Endothelial cell of hepatic sinusoid (primary cell): Measurements from ENCODE around the gene MAPKAPK5.
"Not testable (repeated sequence)": the region's sequence is repeated elsewhere in the genome, so short reads cannot be mapped to it uniquely, and the experiment has no call there.

Experiments used
- in situ Hi-C: cut with HindIII; loops from 2 replicates; pipeline ENCODE4 v1.10.0; 2017; ENCODE audit warnings: low sequenced_read_pairs

Gene MAPKAPK5, protein sequence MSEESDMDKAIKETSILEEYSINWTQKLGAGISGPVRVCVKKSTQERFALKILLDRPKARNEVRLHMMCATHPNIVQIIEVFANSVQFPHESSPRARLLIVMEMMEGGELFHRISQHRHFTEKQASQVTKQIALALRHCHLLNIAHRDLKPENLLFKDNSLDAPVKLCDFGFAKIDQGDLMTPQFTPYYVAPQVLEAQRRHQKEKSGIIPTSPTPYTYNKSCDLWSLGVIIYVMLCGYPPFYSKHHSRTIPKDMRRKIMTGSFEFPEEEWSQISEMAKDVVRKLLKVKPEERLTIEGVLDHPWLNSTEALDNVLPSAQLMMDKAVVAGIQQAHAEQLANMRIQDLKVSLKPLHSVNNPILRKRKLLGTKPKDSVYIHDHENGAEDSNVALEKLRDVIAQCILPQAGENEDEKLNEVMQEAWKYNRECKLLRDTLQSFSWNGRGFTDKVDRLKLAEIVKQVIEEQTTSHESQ

DNA sequence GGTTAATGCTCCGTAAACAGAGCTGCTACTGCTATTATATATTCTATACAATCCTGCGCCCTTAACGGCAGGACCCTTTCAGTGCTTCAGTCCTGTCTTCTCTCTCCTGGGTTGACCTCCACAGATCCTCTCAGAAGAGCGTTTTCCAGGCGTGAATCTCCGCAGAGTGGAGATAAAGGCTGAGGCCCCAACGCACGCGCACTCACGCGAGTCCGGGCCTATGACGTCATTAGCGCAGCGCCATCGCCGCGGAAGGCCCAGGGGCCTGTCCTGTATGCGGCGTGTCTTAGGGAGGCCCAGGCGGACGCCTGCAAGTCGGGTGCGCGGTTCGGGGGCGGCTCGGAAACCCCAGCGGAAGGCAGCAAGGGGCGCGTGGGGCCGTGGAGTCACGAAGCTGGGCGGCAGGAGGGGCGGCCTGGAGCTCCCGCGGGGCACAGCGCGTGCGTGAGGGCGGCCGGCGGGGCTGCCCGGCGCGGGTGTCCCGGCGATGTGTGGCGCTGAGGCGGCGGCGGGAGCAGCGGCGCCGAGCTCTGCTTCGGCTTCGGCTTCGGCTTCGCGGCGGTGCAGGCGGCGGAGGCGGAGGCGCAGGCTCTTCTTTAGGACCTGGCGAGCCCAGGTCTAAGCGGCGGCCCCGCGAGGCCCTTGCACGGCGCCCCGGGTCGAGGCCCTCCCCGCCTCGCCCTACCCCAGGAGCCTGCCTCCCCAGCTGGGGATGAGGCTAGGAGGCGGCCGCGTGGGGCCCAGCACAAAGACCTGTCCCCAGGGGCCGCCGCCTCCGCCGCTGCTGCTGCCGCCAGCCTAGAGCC lies at the start of gene MAPKAPK5:
TSS of gene MAPKAPK5 (plus strand) at position 479 of the 806 bp plus-strand sequence. CDS start 506 bp downstream, outside the sequence.
- in situ Hi-C loops: no loop called here

DNA sequence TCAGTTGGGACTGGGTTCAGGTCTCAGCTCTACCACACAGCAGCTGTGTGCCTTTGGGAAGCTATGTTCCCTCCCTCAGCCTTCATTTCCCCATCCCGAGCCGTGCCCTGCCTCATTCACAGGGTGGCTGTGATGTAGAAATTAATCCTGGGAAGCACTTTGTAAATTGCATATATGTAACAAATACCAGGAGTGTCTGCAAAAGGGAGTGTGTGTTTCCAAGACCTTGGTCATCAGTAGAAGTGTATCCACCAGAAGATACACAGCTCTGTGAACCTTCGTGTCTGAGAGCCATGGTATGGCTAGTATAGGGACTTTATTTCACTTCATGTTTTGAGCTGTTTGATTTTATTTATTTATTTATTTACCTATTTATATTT lies 49.2 kb upstream of the MAPKAPK5 start:
- in situ Hi-C loops: no loop called here

DNA sequence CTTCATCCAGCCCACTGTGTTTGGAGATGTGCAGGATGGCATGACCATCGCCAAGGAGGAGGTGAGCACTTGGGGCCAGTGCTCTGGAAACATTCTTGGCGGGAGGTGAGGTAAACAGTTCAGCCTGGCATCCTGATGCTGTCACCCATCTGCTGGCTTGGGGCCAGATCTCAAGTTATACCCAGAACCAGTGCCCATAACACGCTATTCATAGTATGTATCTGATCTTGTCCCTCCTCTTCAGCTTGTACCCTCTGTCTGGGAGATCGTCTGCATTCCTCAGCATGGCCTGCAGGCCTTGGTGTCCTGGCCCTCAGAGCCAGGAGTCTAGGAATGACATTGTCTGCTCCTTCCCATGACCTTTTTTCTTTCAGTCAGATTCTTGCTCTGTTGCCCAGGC lies 43.8 kb upstream of the MAPKAPK5 start:
- in situ Hi-C loops: loop anchor here (5.0 kb wide), 1 partner anchor 56 kb away; no protein-coding TSS in a partner anchor

- in situ Hi-C loops: loop anchor here (5.0 kb wide), 2 partner anchors 57 to 102 kb away; no protein-coding TSS in a partner anchor
Measured at GRCh38 chr12:111799758-111800157, 42.3 kb upstream of the MAPKAPK5 start.

DNA sequence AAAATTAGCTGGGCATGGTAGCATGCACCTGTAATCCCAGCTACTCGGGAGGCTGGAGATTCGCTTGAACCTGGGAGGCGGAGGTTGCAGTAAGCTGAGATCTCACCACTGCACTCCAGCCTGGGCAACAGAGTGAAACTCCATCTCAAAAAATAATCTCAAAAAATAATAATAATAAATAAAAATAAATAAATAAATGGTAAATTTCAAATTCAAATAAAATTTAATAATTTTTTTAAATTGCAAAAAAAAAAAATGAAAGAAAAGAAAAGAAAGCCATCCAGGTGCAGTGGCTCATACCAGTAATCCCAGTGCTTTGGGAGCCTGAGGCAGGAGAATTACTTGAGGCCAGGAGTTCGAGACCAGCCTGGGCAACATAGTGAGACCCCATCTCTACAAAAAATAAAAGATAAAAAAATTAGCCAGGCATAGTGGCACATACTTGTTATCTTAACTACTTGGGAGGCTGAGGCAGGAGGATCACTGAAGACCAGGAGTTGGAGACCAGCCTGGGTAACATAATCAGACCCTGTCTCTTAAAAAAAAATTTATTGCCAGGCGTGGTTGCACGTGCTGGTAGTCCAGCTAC lies 38.9 kb upstream of the MAPKAPK5 start:
- in situ Hi-C loops: loop anchor here (5.0 kb wide), 1 partner anchor 106 kb away; no protein-coding TSS in a partner anchor

GRCh38 chr12:111803851-111804250 lies 38.2 kb upstream of the MAPKAPK5 start:
- in situ Hi-C loops: loop anchor here (5.0 kb wide), 1 partner anchor 107 kb away; no protein-coding TSS in a partner anchor

DNA sequence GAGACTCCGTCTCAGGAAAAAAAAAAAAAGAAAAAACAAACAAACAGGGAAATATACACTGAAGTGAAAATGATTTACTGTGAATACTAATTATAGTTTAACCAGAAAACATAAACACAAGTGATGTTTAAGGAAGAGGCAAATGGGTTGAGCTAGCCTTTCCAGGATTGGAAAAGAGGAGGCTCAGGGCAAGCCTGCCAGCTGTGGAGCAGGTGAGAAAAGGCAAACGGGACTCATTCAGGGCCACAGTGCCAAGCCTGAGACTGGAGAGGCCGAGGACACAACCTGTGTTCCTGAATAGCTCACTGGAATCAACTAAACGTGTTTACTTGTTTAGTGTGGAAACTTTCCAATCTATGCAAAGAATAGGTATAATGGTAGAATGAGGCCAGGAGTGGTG lies 35.7 kb upstream of the MAPKAPK5 start:
- in situ Hi-C loops: no loop called here

DNA sequence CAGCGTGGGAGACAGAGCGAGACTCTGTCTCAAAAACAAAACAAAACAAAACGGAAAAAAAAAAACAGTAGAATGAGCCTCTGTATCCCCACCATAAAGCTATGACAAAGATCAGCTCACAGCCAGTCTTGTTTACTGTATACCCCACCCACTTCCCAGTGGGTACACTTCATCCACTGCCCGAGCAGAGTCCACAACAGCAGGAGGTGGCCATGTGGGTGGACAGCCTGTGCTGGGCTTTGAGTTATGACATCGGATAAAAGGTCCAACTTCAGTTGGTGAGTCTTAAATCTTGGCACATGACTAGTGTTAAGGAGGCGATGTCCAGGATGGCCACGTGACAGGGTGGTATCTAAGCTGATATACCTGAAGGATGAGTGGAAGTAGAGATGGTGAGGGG lies 34.8 kb upstream of the MAPKAPK5 start:
- in situ Hi-C loops: no loop called here

GRCh38 chr12:111812881-111813741 lies 28.9 kb upstream of the MAPKAPK5 start:
- in situ Hi-C loops: no loop called here

DNA sequence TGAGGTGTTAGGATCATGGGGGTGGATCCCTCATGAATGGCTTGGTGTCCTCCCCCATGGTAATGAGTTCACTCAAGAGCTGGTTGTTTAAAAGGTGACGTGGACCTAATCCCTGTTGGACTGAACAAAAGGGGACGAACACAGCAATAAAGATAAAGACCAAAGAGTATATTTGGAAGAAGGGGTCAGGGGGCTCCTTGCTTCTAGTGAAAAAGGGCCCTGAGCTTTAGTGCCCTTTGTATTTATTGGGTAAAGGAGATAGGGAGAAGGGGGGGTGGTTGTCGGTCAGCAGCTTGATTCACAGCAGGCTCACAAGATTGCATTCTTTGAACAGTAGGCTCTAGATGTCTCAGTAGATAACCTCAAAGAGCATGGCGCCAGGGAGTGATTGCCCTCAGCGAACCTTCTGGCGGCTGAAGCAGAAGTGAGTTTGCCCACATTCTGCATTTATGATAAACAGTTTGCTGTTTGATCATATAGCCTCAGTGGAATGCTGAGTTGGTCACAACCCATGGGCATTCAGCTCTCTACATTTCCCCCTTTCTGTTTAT lies 25.9 kb upstream of the MAPKAPK5 start:
- in situ Hi-C loops: no loop called here

DNA sequence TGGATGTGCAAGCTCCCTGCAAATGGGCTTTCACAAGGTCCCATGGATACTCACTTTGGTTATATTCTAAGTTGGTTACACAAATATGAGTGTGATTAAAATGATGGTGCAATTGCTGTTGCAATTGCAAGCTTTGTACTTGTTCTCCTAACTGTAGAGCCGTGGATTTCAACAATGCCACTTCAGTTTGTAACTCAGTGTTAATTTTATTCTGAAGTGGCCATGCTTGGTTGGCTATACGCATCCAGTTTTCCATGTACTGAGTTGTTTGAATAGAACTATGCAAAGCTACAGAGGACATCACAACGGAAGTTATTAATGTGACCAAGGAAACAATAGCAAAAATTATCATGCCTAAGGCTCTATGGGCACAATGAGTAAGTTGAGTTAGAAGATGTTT lies 25.1 kb upstream of the MAPKAPK5 start:
- in situ Hi-C loops: not testable (repeated sequence)

DNA sequence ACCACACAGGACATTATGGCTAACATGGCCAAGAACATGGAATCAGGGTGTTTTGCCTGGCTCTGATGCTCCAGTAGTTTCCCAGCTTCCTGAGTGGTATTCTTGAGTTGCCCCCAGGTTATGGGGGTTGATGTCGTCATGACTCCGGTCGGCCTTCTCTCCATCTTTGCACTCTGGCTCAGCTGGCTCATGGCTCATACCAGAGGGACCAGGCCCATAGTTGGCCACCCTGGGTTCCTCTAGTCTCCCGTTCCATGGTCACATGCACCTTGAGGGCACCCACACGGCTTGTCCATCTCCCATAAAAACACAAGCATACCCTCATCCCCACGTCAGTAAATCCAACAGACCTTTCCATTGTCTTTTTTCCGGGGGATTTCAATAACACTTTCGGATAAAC lies 23.7 kb upstream of the MAPKAPK5 start:
- in situ Hi-C loops: no loop called here

DNA sequence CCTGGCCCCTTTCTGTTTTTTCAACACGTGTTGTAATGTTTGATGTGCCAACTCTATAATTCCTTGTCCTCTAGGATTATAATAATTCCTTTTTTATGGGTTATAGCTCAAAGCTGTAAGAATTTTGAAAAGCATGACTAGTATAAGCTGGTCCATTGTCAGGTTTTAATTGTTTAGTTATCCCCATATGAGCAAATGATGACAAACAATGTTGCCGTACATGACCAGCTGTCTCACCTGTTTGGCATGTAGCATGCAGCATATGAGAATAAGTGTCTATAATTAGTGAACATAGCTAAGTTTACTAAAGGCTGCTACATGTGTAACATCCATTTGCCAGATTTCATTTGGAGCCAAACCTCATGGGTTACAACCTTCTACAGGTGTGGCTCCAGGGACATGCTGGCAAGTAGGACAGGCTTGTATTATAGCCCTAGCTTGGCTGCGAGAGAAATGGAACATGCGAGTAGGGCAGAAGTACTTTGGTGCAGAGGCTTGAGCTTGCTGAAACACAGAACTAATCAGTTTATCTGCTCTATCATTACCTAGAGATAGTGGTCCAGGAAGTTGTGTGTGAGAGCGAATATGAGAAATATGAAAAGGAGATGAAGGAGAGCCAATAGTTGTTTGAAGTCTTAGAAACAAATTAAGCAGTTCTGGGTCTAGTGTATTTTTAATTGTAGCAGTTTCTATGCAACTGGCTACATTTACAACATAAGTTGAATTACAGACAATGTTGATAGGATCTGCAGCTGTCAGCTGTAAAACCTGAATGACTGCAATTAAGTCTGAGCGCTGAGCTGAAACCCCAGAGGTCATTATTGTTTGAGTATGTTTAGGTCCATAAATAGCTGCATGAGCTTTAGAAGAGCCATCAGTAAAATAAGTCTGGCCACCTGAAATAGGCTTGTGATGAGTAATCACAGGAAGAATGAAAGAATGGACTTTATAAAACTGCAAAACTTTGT lies 22.6 kb upstream of the MAPKAPK5 start:
- in situ Hi-C loops: no loop called here

DNA sequence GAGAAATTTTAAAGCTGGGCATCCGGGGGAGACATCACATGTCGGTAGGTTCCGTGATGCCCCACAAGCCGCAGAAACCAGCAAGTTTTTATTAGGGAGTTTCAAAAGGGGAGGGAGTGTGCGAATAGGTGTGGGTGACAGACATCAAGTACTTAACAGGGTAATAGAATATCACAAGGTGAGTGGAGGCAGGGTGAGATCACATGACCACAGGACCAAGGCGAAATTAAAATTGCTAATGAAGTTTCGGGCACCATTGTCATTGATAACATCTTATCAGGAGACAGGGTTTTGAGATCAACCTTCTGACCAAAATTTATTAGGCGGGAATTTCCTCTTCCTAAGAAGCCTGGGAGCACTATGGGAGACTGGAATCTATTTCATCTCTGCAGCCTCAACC lies 21.2 kb upstream of the MAPKAPK5 start:
- in situ Hi-C loops: not testable (repeated sequence)

DNA sequence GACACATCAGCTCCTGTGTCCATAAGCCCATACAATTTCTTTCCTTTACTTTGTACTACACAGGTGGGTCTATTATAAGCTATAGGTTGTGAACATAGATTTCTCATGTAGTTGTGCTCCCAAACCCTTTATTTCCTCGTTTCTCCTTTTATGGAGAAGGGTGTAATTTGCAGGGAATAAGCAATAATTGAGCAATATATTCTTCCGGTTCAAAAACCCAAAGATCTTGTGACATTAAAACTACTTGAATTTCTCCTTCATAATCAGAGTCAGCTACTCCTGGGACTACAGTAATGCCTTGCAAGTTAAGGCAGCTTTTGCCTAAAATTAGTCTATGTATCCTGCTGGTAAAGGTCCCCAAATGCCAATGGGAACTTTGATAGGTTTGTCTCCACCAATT lies 19.1 kb upstream of the MAPKAPK5 start:
- in situ Hi-C loops: no loop called here

DNA sequence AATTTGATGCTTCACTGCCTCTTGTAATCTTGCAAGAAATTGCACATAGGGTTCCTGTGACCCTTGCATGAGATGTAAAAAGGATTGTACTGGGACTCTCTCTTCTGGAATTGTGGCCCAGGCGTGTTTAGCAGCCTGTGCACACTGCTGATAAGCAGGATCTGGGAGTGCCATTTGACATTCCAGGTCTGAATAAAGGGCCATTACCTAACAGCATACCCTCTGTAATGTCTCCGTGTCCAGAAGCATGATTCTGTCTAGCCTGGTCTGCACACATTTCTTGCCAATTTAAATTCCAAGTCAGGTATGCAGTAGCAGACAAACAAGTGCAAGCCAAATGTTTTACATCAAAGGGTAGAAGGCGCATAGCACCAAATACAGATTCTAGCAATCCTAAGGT lies 18.1 kb upstream of the MAPKAPK5 start:
- in situ Hi-C loops: no loop called here

GRCh38 chr12:111824312-111824711 lies 17.7 kb upstream of the MAPKAPK5 start:
- in situ Hi-C loops: not testable (repeated sequence)

DNA sequence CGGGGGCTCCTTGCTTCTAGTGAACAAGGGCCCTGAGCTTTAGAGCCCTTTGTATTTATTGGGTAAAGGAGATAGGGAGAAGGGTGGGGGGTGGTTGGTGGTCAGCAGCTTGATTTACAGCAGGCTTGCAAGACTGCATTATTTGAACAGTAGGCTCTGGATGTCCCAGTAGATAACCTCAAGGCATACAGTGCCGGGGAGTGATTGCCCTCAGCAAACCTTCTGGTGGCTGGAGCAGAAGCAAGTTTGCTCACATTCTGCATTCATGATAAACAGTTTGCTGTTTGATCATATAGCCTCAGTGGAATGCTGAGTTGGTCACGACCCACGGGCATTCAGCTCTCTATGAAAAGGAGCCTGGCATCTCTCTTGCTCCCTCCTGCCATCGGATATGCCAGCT lies 16.5 kb upstream of the MAPKAPK5 start:
- in situ Hi-C loops: no loop called here

- in situ Hi-C loops: no loop called here
Measured at GRCh38 chr12:111826316-111826715, 15.7 kb upstream of the MAPKAPK5 start.
